Liver (tissue), 3 donors: ENCODE measurements around the gene PRR20E.

Experiments
- CTCF ChIP-seq: fragments of 150-350 bp; IDR thresholded peaks from 2 replicates; pipeline ENCODE4 v1.5.1; 2017; ENCODE audit warnings: improper control_type of control experiment, low read depth, low read length; ENCODE audit not compliant: missing input control
- EGR1 ChIP-seq, 2 donors: IDR thresholded peaks; 2 replicates each; pipeline ENCODE4 v1.6.1; 2016 to 2018; ENCODE audit warnings: antibody characterized with exemption in 2 of 2, low read depth in 2 of 2
- GABPA ChIP-seq, 2 donors: IDR thresholded peaks in 1 of 2; conservative IDR thresholded peaks in 1 of 2; 2 replicates each; pipeline ENCODE4 v1.6.1; 2016; ENCODE audit warnings: antibody characterized with exemption in 2 of 2, mild to moderate bottlenecking in 1 of 2, moderate library complexity in 1 of 2
- JUND ChIP-seq, 2 donors: IDR thresholded peaks; 2 replicates each; pipeline ENCODE4 v1.6.1; 2016; ENCODE audit warnings: antibody characterized with exemption in 2 of 2
- RAD21 ChIP-seq, 2 donors: IDR thresholded peaks; 2 replicates each; pipeline ENCODE4 v1.6.1; 2016; ENCODE audit warnings: antibody characterized with exemption in 2 of 2, mild to moderate bottlenecking in 2 of 2
- REST ChIP-seq: IDR thresholded peaks from 2 replicates; pipeline ENCODE4 v1.6.1; 2016; ENCODE audit warnings: antibody characterized with exemption, mild to moderate bottlenecking
- SP1 ChIP-seq: IDR thresholded peaks from 2 replicates; pipeline ENCODE4 v1.6.1; 2018; ENCODE audit warnings: antibody characterized with exemption, mild to moderate bottlenecking
- TAF1 ChIP-seq: conservative IDR thresholded peaks from 2 replicates; pipeline ENCODE4 v1.6.1; 2016; ENCODE audit warnings: antibody characterized with exemption, mild to moderate bottlenecking
- donor health status: healthy.
- donor health status: healthy.

GRCh38 chr13:57123681-57124080, 43.3 kb upstream of the PRR20E start:
- peak; percentile 57 for TF ChIP-seq SP1
- TF ChIP-seq CTCF: no peak
- no peak for TF ChIP-seq REST
- TF ChIP-seq RAD21 (IDR thresholded peaks at IDR 0.05): peak; percentile 47 to 56
- TF ChIP-seq JUND (IDR thresholded peaks at IDR 0.05): peak; percentile 17 to 64
- no peak for TF ChIP-seq TAF1
- TF ChIP-seq EGR1 (IDR thresholded peaks at IDR 0.05; ENCODE audit: low read depth in 2 of 2): no peak
- no peak for TF ChIP-seq GABPA (IDR thresholded peaks at IDR 0.05 in 1 of 2, conservative IDR thresholded peaks at IDR 0.05 in 1 of 2)
